NCI-H69 (cell line): ENCODE measurements around the gene KIF7.
A peak's percentile ranks its signal among the peaks of the same experiment; 100 is the strongest.

Experiments
- DNase-seq: peaks from one replicate; lab custom pipeline; 2025; lab: John Stamatoyannopoulos, UW

The KIF7 gene

DNA sequence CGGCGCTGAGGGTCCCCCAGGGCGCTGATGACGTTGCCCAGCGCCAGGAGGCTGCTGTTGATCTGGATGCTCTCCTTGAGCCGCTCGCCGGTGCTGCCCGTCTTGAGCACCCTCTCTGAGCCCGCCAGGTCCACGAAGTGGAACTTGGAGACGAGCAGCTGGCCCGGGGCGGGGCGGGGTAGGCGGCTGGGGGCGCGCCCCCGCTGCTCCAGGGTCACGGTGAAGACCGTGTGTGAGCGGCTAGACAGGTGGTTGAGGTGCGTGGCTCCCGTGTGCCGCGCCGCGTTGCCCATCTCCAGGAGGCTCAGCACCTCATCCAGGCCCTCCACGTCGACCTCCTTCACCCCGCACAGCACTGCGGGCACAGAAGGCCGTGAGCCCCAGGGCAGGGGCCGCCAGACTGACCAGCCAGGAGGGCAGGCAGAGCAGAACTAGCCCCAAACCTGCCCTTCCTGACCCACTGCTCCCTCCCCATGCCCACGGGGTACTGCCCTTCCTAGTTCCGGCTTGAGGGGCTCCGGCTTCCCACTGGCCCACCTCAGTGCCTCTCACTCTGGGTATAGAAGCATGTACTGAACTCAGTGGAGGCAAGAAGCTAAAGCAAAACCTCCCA is 6.1 kb downstream of the KIF7 start:
- DNase-seq: no peak

DNA sequence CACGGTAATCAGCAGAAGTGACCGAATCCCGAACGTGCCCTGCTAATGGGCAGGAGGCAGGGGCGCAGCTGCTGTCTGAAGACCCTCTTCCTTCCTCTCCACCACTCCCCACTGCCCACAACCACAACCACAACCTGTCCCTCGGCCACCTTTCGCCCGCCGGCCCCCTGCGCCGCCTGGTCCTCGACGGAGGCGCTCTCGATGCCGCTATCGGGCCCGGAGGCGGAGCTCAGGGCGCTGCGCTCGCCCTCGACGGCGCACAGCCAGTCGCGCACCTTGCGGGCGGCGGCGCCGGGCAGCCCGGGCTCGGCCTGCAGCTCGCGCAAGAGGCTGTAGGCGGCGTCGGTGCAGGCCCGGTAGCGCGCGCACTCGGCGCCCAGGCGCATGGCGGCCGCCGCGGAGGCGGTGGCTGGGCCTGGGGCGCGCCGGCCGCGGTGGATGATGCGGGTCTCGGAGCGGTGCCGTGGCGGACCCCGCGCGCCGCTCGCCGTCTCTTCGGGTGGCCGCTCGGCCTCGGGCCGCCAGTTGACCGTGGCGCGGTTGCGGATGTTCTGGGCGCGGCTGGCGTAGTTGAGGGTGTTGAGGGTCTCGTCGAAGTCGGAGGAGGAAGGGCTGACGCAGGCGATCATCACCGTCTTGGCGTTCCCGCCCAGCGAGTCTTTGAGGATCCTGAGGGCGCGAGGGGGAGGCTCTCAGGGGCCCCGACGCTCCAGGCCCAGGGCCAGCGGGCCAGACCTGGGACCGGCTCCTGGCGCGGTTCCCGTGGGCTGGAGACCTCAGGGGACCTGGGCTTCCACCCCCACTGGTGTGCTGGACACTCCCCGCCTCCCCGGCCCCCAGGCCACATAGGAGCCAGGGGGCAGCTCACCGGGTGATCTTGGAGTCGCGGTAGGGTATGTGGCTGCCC is 6.9 kb downstream of the KIF7 start:
- DNase-seq: no peak

DNA sequence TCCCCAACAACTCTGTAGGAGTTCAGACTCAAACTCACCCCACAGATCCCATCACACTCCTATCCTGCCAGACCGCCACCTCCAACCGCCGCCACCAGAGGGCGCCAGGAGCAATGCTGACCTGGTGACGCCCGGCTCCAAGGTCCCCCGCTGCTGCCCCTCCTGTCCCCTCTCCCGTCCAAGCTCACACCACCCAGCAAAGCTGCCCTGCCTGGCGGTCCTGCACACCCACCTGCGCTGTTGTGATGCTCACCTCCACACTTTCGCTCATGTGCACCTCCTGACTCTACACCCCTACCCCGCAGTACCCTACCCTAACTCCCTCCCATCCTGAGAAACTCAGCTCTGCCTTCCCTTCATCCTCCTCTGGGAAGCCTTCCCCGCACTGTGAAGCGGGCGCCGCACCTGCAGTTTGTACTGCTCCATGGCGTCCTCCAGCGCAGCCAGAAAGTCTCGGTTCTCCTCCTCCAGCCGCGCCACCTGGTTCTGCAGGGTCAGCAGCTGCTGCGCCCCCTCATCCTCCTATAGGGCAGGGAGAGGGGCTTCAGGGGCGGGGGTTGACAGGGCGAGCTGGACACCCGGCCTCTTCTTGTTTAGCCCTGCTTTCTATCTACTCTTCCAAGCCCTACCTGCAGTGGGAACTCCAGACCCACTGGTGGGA is 7.9 kb downstream of the KIF7 start:
- DNase-seq: peak; percentile 38

GRCh38 chr15:89646416-89647141 is 8.7 kb downstream of the KIF7 start:
- DNase-seq: no peak

DNA sequence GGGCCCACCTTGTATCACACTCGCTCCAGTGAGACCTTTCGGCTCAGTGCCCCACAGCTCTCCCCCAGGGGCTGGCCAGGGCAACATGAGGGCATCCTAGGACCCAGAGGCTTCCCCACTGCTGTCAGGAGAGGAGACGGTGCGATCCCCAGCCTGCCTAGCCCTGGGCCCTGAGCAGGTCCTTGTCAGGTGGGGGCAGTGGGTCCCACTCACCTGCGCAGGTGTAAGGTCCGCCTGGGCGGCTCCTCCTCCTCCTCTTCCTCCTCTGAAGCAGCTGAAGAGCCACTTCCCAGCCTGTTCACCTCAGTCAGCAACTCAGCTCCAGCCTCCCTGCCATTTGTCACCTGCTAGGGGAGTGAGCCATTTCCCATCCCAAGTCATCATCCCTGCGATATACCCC is 9.6 kb downstream of the KIF7 start:
- no peak for DNase-seq

DNA sequence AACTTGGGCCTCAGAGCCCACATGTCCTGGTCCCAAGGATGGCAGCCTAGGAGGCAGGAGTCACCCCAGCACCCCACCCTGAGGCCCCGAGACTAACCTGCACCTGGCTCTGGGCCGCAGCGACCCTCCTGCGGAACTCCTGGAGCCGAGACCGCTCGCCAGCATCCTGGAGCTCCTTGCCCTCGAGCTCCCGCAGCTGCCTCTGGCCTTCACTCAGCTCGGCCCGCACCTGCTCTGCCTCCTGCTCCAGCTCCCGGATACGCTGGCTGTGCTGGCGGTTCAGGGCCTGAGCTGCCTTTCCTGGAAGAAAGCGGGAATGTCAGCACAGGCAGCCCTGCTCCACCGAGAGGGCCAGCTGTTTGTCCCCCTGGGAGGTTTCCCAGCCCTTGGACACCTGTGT is 13.2 kb downstream of the KIF7 start:
- DNase-seq: no peak

GRCh38 chr15:89641053-89641452 is 14.2 kb downstream of the KIF7 start:
- DNase-seq: no peak

- no peak for DNase-seq
These were observed 15.0 kb downstream of the KIF7 start for GRCh38 chr15:89640245-89640644.

GRCh38 chr15:89633585-89633984 is 21.7 kb downstream of the KIF7 start:
- DNase-seq: no peak

DNA sequence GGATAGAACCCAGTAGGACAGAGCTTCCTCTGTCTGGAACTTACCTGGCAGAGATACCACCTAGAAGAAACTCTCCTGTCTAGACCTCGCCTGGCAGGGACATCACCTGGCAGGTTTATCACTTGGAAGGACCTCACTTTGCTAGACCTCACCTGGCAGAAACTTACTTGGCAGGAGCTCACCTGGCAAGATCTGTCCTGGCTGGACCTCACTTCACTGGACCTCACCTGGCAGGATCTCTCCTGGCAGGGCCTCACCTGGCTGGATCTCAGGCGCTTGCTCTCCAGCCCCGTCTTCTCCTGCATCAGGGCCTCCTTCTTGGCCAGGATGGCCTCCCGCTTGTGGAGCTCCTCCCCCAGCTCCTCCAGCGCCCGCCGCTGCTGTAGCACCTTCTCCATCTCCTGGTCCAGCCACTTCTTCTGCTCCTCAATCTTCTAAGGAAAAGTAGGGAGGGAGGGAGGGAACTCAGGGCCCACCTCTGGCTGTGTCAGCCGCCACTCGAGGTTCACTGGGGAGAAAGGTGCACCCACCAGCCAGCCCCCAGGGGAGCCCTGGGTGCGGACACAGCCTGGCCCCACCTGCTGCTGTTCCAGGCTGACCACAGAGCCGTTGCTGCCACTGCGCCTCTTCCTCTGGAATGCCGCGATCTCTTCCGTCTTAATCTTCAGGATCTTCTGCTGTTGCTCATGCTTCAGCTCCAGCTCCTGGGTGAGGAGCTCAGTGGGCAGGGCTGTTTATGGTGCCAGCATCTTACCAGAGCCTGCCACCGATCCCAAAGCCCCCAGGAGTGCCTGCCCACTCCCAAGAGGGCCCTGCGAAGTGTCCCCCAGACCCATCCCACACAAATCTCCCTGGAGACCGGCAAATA is 22.5 kb downstream of the KIF7 start:
- DNase-seq: no peak

DNA sequence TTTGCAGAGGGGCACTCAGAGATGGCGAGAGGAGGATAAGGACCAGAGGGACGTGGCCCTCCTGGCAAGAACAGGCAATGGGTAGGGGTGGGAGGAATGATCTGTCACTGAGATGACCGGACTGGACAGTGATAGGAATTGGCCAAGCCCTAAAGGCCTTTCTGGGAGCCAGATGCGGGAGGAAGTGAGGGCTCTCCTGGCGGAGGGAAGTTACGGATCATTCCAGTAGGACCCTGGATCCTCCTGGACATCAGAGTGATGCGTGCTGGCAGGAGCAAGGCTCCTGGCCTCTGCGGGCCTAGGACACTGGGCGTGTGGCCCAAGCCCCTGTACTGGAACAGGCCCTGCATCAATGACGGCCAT is 23.4 kb downstream of the KIF7 start:
- no peak for DNase-seq

DNA sequence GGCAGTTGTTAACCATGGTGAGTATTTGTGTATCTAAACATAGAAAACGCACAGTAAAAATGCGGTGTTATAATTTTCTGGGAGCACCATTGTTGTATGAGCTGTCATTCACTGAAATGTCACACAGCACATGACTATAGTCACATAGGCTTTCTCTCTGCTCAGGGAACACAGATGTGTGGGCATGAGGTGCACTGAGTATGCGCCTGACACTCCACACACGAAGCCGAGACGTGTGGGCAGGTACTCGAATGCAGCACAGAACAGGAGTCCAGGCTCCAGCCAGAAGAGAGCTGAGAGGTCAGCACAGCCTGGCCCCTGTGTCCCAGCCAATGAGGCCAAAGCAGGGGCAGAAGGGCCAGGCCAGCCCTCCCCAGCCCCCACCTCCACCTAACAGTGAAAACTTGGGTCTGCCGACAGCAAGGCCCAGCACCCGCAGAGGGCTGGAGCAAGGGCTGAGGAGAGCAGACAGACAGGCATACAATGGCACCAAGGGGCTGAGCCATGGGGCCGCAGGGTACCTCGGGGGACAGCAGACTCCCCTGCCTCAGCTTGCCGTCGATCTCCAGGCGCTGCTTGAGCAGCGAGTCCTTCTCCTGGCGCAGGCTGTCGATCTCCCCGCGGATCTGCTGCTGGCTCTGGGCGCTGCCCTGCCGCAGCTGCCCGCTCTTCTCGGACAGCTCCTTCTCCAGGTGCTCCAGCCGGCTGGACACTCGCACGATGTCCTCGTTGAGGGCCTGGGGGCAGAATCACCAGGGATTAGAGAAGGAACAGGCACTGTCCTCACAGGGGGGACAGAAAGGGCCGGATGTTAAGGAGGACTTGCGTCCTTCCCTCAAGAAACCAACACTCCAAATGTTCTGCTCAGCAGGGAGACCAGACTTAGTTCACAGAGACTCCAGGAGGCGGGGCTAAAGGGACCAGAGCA is 24.0 kb downstream of the KIF7 start:
- DNase-seq: no peak

- no peak for DNase-seq
These were observed 25.0 kb downstream of the KIF7 start for GRCh38 chr15:89630260-89630659.

GRCh38 chr15:89629829-89630228 is 25.4 kb downstream of the KIF7 start:
- no peak for DNase-seq

DNA sequence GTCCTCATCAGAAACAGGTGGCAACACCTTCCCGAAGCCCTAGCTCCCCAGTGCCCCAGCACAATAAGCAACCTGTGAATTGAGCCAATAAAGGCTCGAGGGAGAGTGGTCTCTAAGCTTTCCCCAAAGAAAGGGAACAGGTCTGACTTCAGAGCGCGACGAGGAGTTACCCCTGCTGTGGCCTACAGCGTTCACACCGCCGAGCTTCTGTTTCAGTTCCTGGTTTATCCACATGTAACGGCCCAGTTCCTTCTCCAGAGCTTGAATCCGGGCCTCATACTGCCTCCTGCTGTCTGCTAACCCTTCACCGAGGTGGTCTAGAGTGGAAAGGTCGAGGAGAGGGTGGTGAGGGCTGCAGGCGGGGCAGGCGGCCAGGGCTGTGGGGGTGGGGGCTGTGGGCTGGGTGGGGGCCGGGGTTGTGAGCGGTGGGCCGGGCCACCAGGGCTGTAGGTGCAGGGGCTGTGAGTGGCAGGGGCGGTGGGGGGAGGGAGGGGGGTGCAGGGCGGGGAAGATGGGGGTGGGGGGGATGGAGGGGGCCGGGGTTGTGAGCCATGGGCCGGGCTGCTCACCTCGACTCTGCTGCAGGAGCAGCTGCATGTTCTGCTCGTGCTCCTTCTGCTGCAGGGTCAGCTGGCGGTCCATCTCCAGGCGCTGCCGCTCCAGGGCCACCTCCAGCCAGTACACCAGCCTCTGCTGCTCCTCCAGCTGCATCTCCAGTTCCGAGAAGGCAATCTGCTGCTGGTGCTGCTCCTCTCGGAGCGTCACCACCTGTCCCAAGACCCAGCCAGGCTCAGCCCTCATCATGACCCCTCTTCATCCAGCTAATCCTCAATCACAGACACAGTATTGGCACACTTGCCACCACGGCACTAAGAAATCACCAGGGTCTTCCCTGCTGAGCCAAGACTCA is 26.2 kb downstream of the KIF7 start:
- DNase-seq: no peak

GRCh38 chr15:89628301-89628700 is 27.0 kb downstream of the KIF7 start:
- no peak for DNase-seq

DNA sequence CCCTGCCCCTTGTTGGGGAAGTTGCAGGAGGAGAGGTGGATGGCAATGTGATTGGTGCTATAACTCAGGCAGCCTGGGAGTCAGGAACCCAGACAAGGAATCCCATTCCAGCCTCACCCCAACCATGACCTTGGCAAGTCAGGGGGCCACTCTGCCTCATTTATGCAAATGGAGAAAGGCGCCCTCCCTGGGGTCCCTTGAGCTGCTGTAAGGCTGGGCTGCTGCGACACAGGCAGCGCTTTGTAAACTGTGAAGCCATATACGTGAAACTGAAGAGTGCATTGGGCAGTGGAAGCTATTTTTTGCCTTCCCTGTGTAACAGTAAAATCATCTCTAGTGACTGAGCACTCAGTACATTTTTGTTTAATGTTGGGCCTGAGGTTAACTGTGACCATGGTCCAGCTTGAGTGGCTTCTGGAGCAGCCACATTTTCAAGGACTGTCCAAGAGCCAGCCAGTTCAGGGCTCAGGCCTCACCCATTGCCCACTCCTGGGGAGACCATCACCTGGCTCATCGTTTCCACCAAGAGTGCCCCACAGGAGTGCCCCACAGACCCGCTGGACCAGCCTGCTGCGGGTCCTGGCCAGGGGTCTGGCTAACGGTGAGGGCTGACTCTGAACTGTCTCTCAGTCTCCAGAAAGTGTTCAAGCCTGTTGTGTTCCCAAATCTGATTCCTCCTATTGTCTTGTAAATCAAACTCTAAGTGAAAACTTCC is 27.9 kb downstream of the KIF7 start:
- no peak for DNase-seq

DNA sequence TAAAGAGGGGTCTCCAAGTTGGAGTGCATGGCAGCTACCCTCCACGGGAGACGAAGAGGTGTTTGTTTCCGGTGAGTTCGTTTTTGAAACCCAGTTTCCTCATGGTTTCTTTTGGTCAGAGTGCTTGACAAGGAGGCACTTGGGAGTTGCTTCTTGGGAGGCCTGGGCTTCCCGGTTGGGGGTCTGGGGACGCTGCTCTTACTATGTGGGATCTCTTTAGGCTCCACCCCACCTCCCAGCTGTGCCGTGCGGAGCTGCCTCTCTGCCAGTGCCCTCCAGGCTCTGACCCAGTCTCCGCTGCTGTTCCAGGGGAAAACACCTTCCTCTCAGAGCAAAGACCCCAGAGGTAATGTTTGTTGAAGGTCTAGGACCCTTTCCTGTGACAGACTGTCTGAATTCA is 29.6 kb downstream of the KIF7 start:
- DNase-seq: no peak

- DNase-seq: no peak
These were observed 32.1 kb downstream of the KIF7 start for GRCh38 chr15:89623165-89623564.
